Thyroid gland (tissue), 4 donors: ENCODE measurements around the gene MSH5. TPM values are rescaled to one million over a fixed set of nuclear protein-coding genes. Genes with fewer than 3 reads are reported as not detected.

Experiments used
- DNase-seq, 2 donors: peaks; one replicate each; pipeline ENCODE4 v3.0.0-alpha.2; 2019
- H3K27ac ChIP-seq, 3 donors: fragments of 200-600 bp; sonication (generic); 1 replicate in 2 of 3; 2 replicates in 1 of 3; pipeline ENCODE4 v1.5.1; 2016 to 2019; ENCODE audit warnings: mild to moderate bottlenecking in 1 of 3, moderate library complexity in 1 of 3
- H3K27me3 ChIP-seq: fragments of 200-600 bp; sonication (generic); one replicate; pipeline ENCODE4 v1.5.1; 2019
- H3K36me3 ChIP-seq, 2 donors: fragments of 200-600 bp; sonication (generic); one replicate each; pipeline ENCODE4 v1.5.1; 2016 to 2019
- H3K4me1 ChIP-seq, 2 donors: fragments of 200-600 bp; sonication (generic); one replicate each; pipeline ENCODE4 v1.5.1; 2017 to 2019
- H3K4me3 ChIP-seq, 3 donors: fragments of 200-600 bp; sonication (generic); replicated peaks in 1 of 3; 1 replicate in 2 of 3; 2 replicates in 1 of 3; pipeline ENCODE4 v1.5.1; 2016; ENCODE audit warnings: mild to moderate bottlenecking in 1 of 3
- H3K9me3 ChIP-seq: fragments of 200-600 bp; sonication (generic); one replicate; pipeline ENCODE4 v1.5.1; 2017
- POLR2A ChIP-seq, 2 donors: fragments of 450-650 bp; IDR thresholded peaks; one replicate each; pipeline ENCODE4 v1.6.1; 2017; ENCODE audit warnings: antibody characterized with exemption in 2 of 2, mild to moderate bottlenecking in 2 of 2, moderate library complexity in 1 of 2
- WGBS, 2 donors: methylation state at CpG; one replicate each; pipeline ENCODE4 v1.1.5; 2017; 5-methylcytosine and 5-hydroxymethylcytosine counted together
- intact Hi-C: fragments of 100-400 bp; cut with DNase I; formaldehyde crosslinking; loops from one replicate; pipeline ENCODE4 v1.15.1; 2023
- total RNA-seq, 4 donors: library from RNA; depleted of rRNA; stranded (reverse); fragments of >200 nt; gene quantifications; one replicate each; pipeline ENCODE4 v1.2.3, GENCODE V29; 2016
- TF ChIP-seq, protein P1 (sequence below), 6 experiments: fragments of 200-600 bp in 3 of 6; fragments of 450-650 bp in 3 of 6; sonication (generic) in 3 of 6; IDR thresholded peaks; one replicate each; pipeline ENCODE4 v1.5.1; 2016 to 2019; ENCODE audit warnings: antibody characterized with exemption in 6 of 6, mild to moderate bottlenecking in 2 of 6, inconsistent platforms in 1 of 6, moderate library complexity in 1 of 6

The MSH5 gene
- total RNA-seq, 4 donors from 2014 or later, result 5.6 to 11.2 (median 7.2) TPM

DNA sequence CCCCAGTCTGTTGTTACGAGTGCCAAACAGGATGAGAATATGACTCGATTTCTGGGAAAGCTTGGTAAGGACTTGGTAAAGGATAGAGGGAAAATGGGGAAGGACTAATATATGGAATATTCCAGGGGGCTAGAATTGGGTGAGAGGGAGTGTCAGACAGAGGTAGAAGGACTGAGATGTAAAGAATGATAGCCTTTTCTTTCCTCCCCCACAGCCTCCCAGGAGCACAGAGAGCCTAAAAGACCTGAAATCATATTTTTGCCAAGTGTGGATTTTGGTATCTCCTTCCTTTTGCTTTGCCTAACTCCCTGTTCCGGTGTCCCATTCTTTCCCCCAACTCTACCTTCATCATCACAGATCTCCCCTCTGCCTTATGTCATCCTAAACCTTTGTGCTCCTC, 3.1 kb downstream of the MSH5 start:
- H3K36me3 ChIP-seq, result no peaks in the 10 kb centered on the region
- no peak for DNase-seq
- 81 to 93% methylated on average over 3 of the region's 3 CpGs for WGBS, 2 donors
- no peak overlapping the region for H3K27ac ChIP-seq
- no peaks in the 10 kb centered on the region for H3K27me3 ChIP-seq
- intact Hi-C loops, result no loop called here
- H3K4me1 ChIP-seq, result peaks cover 7 to 18% of the 10 kb centered on the region in 2 donors
- TF ChIP-seq, protein P1, sequence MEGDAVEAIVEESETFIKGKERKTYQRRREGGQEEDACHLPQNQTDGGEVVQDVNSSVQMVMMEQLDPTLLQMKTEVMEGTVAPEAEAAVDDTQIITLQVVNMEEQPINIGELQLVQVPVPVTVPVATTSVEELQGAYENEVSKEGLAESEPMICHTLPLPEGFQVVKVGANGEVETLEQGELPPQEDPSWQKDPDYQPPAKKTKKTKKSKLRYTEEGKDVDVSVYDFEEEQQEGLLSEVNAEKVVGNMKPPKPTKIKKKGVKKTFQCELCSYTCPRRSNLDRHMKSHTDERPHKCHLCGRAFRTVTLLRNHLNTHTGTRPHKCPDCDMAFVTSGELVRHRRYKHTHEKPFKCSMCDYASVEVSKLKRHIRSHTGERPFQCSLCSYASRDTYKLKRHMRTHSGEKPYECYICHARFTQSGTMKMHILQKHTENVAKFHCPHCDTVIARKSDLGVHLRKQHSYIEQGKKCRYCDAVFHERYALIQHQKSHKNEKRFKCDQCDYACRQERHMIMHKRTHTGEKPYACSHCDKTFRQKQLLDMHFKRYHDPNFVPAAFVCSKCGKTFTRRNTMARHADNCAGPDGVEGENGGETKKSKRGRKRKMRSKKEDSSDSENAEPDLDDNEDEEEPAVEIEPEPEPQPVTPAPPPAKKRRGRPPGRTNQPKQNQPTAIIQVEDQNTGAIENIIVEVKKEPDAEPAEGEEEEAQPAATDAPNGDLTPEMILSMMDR (IDR thresholded peaks at IDR 0.05), result no peak
- TF ChIP-seq POLR2A (IDR thresholded peaks at IDR 0.05), result no peak
- no peaks in the 10 kb centered on the region for H3K9me3 ChIP-seq
- H3K4me3 ChIP-seq, result no peak overlapping the region

DNA sequence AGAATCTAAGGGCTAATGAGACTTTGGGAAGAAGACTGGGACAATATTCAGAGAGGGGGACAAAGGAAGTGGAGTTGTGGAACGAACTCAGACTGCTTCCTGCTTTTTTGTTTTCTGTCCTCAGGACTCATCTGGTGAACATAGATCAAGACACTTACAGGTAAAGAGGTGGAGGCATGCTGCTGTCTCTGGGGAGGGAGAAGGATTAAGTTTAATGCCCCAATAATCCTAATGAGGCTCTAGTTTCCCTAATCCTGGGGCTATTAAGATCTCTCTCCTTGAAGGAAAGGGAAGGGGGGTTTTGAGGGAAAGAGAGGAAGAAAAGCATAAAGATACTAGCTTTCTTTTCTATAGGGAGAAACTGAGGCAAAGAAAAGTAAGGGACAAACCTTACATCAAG, 4.6 kb downstream of the MSH5 start:
- DNase-seq, result no peak
- no peaks in the 10 kb centered on the region for H3K9me3 ChIP-seq
- no peaks in the 10 kb centered on the region for H3K36me3 ChIP-seq
- peaks cover 6 to 7% of the 10 kb centered on the region in 2 donors for H3K4me1 ChIP-seq
- no peaks in the 10 kb centered on the region for H3K27me3 ChIP-seq
- intact Hi-C loops, result no loop called here
- no peak overlapping the region for H3K4me3 ChIP-seq
- TF ChIP-seq, protein P1 (IDR thresholded peaks at IDR 0.05), result no peak
- TF ChIP-seq POLR2A (IDR thresholded peaks at IDR 0.05), result no peak
- no peak overlapping the region for H3K27ac ChIP-seq
- WGBS, 2 donors, result 57 to 63% methylated on average over 1 of the region's 1 CpG

DNA sequence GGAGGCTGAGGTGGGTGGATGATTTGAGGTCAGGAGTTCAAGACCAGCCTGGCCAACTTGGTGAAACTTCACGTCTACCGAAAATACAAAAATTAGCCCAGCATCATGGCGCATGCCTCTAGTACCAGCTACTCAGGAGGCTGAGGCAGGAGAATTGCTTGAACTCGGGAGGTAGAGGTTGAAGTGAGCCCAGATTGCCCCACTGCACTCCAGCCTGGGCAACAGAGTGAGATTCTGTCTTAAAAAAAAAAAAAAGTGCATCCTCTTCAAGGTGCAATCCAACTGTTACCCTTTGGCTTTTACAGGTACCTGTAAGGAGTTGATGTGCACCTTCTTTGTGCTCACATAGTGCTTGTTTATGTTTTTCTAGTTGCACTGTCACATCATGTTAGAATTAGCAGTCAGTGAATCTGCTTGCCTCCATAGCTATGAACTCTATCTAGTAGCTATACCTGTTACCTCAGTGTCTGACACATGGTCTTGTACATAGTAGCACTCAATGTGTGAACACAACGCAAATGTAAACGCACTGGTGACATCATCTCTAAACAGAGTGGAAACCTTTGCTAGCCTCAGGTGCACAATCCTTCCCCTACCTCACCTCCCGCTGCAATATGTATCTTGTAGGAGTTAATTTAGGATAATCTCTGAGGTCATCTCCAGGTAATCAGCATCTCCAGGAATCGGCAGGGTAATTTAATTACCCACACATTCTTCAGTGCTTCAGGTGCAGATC, 9.7 kb downstream of the MSH5 start:
- Histone ChIP-seq H3K36me3 (no peaks in the 10 kb centered on the region), H3K4me3 (no peak overlapping the region), H3K27ac (no peak overlapping the region), H3K9me3 (no peaks in the 10 kb centered on the region), H3K27me3 (no peaks in the 10 kb centered on the region), H3K4me1 (no peaks in the 10 kb centered on the region)
- no peak for TF ChIP-seq POLR2A (IDR thresholded peaks at IDR 0.05)
- TF ChIP-seq, protein P1 (IDR thresholded peaks at IDR 0.05), result no peak
- DNase-seq, result no peak
- WGBS, 2 donors, result 90% methylated on average over 8 of the region's 8 CpGs
- intact Hi-C loops, result no loop called here

DNA sequence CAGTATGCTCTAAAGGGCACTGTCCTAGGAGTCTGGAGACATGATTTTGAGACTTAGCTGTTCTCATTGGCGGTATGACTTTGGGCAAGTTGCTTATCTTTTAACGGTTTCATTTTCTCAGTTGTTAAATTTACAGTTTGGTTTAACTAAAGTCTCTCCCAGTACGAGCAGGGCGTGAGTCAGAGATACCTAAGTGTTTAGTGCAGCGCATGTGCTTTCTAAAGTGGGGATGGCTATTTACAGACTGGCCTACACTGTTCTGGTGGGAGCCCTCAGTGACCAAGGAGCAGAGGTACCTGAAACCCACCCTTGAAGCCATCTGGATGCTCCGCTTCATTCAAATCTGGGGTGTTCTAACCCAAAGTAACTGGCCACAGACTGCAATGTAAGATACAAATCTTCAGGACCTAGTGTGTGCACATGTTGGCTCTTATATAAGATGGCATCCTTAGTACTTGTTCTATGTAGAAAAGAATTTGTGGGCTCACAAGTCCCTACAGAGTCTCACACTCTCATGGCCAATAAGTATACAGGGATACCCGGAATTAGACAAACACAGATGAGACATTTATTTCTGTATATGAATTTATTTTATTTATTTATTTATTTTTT, 10.7 kb downstream of the MSH5 start:
- no peak for DNase-seq
- WGBS, 2 donors, result 89 to 90% methylated on average over 7 of the region's 7 CpGs
- Histone ChIP-seq H3K27me3 (no peaks in the 10 kb centered on the region), H3K4me3 (no peak overlapping the region), H3K27ac (no peak overlapping the region), H3K36me3 (no peaks in the 10 kb centered on the region), H3K4me1 (no peaks in the 10 kb centered on the region), H3K9me3 (no peaks in the 10 kb centered on the region)
- no peak for TF ChIP-seq POLR2A (IDR thresholded peaks at IDR 0.05)
- TF ChIP-seq, protein P1 (IDR thresholded peaks at IDR 0.05), result no peak
- intact Hi-C loops, result no loop called here

DNA sequence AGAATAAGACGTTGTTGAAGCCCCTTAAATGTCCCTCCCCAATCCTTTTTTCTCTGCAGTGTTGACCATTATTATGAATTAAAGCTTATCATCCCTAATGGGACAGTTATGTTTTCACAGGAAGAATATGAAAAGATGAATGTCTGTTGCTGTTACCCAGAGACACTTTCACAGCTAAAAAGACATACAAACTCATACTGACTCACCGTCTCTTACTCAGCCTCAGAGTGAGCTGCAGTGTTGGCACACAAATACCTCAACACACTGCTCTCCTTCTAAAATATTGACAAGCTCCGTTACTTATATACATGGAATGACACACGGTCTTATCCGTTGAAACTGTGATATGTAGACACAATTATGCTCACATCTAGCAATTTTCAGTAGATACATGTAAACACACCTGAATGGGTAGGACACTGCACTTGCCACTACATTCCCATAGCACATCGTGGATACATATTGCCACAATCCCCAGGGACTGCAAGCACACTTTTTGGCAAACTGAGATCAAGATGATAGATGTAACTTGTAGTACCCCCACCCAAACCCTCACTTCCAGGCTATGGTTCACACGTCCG, 13.0 kb downstream of the MSH5 start:
- WGBS, 2 donors, result 73 to 76% methylated on average over 8 of the region's 8 CpGs
- Histone ChIP-seq H3K27me3 (no peaks in the 10 kb centered on the region), H3K4me3 (no peak overlapping the region), H3K36me3 (no peaks in the 10 kb centered on the region), H3K9me3 (no peaks in the 10 kb centered on the region), H3K27ac (no peak overlapping the region), H3K4me1 (no peaks in the 10 kb centered on the region)
- intact Hi-C loops, result no loop called here
- DNase-seq, result no peak
- TF ChIP-seq POLR2A (IDR thresholded peaks at IDR 0.05), result no peak
- TF ChIP-seq, protein P1 (IDR thresholded peaks at IDR 0.05), result no peak
